GM12878 (cell line): ENCODE measurements around the gene RANBP3. TPM values are rescaled to one million over a fixed set of nuclear protein-coding genes. Genes with fewer than 3 reads are reported as not detected.

Source experiments
- CEBPB ChIP-seq, 2 experiments: fragments of 150-350 bp in 1 of 2; IDR thresholded peaks; 2 replicates each; pipeline ENCODE4 v1.6.1; 2012 to 2014; ENCODE audit warnings: low read depth in 2 of 2, low read length in 2 of 2, borderline replicate concordance in 1 of 2, inconsistent platforms in 1 of 2
- FOS ChIP-seq: IDR thresholded peaks from 3 replicates; pipeline ENCODE4 v1.6.1; 2011; ENCODE audit warnings: borderline replicate concordance; ENCODE audit not compliant: insufficient read length; ENCODE audit errors: extremely low read depth
- MEF2A ChIP-seq: IDR thresholded peaks from 2 replicates; pipeline ENCODE4 v1.6.1; 2011; ENCODE audit warnings: low read depth, mild to moderate bottlenecking, low read length, moderate library complexity; ENCODE audit not compliant: insufficient read depth
- POLR2A ChIP-seq: IDR thresholded peaks from 2 replicates; pipeline ENCODE4 v1.6.1; 2011; ENCODE audit warnings: low read depth, mild to moderate bottlenecking, low read length
- RCOR1 ChIP-seq: conservative IDR thresholded peaks from 2 replicates; pipeline ENCODE4 v1.6.1; 2012; ENCODE audit warnings: low read depth, low read length, improper control_type of control experiment
- RUNX3 ChIP-seq: IDR thresholded peaks from 2 replicates; pipeline ENCODE4 v1.6.1; 2012; ENCODE audit warnings: low read length, inconsistent platforms
- SIN3A ChIP-seq: IDR thresholded peaks from 2 replicates; pipeline ENCODE4 v1.6.1; 2012; ENCODE audit warnings: low read depth, low read length, improper control_type of control experiment
- SIX5 ChIP-seq: IDR thresholded peaks from 2 replicates; pipeline ENCODE4 v1.6.1; 2011; ENCODE audit warnings: mild to moderate bottlenecking, low read depth, low read length, moderate library complexity; ENCODE audit not compliant: severe bottlenecking
- STAT1 ChIP-seq: fragments of 450-650 bp; conservative IDR thresholded peaks from 2 replicates; pipeline ENCODE4 v1.6.1; 2014; ENCODE audit warnings: antibody characterized with exemption, mild to moderate bottlenecking
- STAT3 ChIP-seq: IDR thresholded peaks from 2 replicates; pipeline ENCODE4 v1.6.1; 2011; ENCODE audit warnings: low read depth, low read length, improper control_type of control experiment
- ZNF217 ChIP-seq: fragments of 450-650 bp; IDR thresholded peaks from 2 replicates; pipeline ENCODE4 v1.6.1; 2017; ENCODE audit warnings: antibody characterized with exemption, mild to moderate bottlenecking
- ZSCAN29 ChIP-seq: fragments of 450-650 bp; IDR thresholded peaks from 2 replicates; pipeline ENCODE4 v1.6.1; 2017; ENCODE audit warnings: mild to moderate bottlenecking, moderate library complexity
- polyA plus RNA-seq, 11 experiments: library from polyadenylated mRNA; depleted of rRNA in 4 of 11; unstranded in 6 of 11; stranded (reverse) in 5 of 11; fragments of >200 nt; fragmentation: Nextera tagmentation in 4 of 11; fragmentation: Illumina TruSeq in 1 of 11; extraction: Ambion mirVana in 4 of 11; extraction: Trizol in 1 of 11; gene quantifications; 1 replicate in 1 of 11; 2 replicates in 10 of 11; pipeline versions ENCODE4 v1.2.1 to v1.2.3, GENCODE V29; 2011 to 2016; ENCODE audit warnings: inconsistent platforms in 2 of 11, missing spikeins in 2 of 11, low read depth in 1 of 11
- total RNA-seq, 4 experiments: library from RNA; depleted of rRNA in 3 of 4; stranded (reverse); fragments of >200 nt in 3 of 4; fragmentation: Illumina TruSeq in 1 of 4; extraction: Trizol in 1 of 4; gene quantifications; 2 replicates each; pipeline versions ENCODE4 v1.2.1 to v1.2.3, GENCODE V29; 2013 to 2021
- TF ChIP-seq, protein P1 (sequence below): fragments of 450-650 bp; formaldehyde crosslinking; IDR thresholded peaks from 2 replicates; pipeline ENCODE4 v1.4.0; 2020; ENCODE audit warnings: mild to moderate bottlenecking, moderate library complexity
- TF ChIP-seq, protein P2 (sequence below): IDR thresholded peaks from 2 replicates; pipeline ENCODE4 v1.6.1; 2011; ENCODE audit warnings: borderline replicate concordance, low read depth, mild to moderate bottlenecking, moderate library complexity, low read length; ENCODE audit not compliant: insufficient read depth, poor library complexity, severe bottlenecking
- TF ChIP-seq, protein P3 (sequence below): fragments of 450-650 bp; IDR thresholded peaks from 2 replicates; pipeline ENCODE4 v1.6.1; 2017; ENCODE audit warnings: borderline replicate concordance
- TF ChIP-seq, protein P4 (sequence below): fragments of 450-650 bp; IDR thresholded peaks from 2 replicates; pipeline ENCODE4 v1.6.1; 2017; ENCODE audit warnings: mild to moderate bottlenecking, moderate library complexity

The RANBP3 gene
- total and polyA plus RNA-seq, 10 of the 15 experiments (the other 5 are each of a cell fraction or from before 2014, with no cell fraction given): 1.1 to 81.6 (median 60.0) TPM

DNA sequence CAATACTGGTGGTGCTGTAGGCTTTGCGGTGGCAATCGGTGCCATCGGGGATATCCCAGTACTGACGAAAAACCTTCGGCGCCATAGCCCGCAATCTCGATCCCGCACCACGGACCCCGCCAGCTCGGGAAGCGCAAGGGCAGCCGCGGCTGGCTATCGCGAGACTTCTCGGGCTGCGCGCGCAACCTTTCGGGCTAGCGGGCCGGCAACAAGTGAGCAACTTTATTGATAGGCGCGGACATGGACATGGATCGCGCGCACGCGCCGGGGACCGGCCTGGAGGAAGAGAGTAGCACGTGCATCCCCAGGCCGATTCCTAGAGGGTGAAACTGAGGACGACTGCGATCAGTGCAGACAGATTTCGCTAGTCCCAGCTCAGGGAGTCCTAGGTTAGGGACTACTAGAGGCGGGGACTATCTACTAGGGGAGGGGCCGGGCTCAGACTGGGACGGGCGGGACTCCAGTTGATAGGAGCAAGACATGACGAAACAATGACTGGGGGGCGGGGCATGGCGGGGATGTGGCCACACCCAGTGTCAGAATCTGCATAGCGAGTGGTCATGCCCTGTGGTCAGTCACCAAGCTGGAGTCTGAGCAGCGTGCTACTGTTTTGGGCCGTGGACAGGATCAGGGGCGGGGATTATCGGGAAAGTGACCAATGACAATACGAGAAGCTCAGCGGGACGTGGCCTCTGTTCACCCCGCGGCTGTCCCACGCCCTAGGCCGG lies 74.2 kb downstream of the RANBP3 start, which contains the start of gene NDUFA11 (continued):
- TF ChIP-seq, protein P1, sequence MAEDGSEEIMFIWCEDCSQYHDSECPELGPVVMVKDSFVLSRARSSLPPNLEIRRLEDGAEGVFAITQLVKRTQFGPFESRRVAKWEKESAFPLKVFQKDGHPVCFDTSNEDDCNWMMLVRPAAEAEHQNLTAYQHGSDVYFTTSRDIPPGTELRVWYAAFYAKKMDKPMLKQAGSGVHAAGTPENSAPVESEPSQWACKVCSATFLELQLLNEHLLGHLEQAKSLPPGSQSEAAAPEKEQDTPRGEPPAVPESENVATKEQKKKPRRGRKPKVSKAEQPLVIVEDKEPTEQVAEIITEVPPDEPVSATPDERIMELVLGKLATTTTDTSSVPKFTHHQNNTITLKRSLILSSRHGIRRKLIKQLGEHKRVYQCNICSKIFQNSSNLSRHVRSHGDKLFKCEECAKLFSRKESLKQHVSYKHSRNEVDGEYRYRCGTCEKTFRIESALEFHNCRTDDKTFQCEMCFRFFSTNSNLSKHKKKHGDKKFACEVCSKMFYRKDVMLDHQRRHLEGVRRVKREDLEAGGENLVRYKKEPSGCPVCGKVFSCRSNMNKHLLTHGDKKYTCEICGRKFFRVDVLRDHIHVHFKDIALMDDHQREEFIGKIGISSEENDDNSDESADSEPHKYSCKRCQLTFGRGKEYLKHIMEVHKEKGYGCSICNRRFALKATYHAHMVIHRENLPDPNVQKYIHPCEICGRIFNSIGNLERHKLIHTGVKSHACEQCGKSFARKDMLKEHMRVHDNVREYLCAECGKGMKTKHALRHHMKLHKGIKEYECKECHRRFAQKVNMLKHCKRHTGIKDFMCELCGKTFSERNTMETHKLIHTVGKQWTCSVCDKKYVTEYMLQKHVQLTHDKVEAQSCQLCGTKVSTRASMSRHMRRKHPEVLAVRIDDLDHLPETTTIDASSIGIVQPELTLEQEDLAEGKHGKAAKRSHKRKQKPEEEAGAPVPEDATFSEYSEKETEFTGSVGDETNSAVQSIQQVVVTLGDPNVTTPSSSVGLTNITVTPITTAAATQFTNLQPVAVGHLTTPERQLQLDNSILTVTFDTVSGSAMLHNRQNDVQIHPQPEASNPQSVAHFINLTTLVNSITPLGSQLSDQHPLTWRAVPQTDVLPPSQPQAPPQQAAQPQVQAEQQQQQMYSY (CRISPR knock-in tag): no peak
- TF ChIP-seq MEF2A (no peak), SIN3A (no peak; the same call in none of the 2 replicates), SIX5 (peak; percentile 22), STAT3 (no peak), CEBPB (IDR thresholded peaks at IDR 0.05; ENCODE audit: borderline replicate concordance in 1 of 2, low read depth in 2 of 2, low read length in 2 of 2) (no peak), RUNX3 (peak; percentile 42; the same call in 1 of the 2 replicates), ZSCAN29 (no peak), FOS (no peak), STAT1 (peak; percentile 83; the same call in 1 of the 2 replicates), ZNF217 (no peak), POLR2A (peak; percentile 90), RCOR1 (peak; percentile 97)
- TF ChIP-seq, protein P2, sequence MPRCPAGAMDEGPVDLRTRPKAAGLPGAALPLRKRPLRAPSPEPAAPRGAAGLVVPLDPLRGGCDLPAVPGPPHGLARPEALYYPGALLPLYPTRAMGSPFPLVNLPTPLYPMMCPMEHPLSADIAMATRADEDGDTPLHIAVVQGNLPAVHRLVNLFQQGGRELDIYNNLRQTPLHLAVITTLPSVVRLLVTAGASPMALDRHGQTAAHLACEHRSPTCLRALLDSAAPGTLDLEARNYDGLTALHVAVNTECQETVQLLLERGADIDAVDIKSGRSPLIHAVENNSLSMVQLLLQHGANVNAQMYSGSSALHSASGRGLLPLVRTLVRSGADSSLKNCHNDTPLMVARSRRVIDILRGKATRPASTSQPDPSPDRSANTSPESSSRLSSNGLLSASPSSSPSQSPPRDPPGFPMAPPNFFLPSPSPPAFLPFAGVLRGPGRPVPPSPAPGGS: no peak
- TF ChIP-seq, protein P3, sequence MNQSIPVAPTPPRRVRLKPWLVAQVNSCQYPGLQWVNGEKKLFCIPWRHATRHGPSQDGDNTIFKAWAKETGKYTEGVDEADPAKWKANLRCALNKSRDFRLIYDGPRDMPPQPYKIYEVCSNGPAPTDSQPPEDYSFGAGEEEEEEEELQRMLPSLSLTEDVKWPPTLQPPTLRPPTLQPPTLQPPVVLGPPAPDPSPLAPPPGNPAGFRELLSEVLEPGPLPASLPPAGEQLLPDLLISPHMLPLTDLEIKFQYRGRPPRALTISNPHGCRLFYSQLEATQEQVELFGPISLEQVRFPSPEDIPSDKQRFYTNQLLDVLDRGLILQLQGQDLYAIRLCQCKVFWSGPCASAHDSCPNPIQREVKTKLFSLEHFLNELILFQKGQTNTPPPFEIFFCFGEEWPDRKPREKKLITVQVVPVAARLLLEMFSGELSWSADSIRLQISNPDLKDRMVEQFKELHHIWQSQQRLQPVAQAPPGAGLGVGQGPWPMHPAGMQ: peak; percentile 86
- TF ChIP-seq, protein P4, sequence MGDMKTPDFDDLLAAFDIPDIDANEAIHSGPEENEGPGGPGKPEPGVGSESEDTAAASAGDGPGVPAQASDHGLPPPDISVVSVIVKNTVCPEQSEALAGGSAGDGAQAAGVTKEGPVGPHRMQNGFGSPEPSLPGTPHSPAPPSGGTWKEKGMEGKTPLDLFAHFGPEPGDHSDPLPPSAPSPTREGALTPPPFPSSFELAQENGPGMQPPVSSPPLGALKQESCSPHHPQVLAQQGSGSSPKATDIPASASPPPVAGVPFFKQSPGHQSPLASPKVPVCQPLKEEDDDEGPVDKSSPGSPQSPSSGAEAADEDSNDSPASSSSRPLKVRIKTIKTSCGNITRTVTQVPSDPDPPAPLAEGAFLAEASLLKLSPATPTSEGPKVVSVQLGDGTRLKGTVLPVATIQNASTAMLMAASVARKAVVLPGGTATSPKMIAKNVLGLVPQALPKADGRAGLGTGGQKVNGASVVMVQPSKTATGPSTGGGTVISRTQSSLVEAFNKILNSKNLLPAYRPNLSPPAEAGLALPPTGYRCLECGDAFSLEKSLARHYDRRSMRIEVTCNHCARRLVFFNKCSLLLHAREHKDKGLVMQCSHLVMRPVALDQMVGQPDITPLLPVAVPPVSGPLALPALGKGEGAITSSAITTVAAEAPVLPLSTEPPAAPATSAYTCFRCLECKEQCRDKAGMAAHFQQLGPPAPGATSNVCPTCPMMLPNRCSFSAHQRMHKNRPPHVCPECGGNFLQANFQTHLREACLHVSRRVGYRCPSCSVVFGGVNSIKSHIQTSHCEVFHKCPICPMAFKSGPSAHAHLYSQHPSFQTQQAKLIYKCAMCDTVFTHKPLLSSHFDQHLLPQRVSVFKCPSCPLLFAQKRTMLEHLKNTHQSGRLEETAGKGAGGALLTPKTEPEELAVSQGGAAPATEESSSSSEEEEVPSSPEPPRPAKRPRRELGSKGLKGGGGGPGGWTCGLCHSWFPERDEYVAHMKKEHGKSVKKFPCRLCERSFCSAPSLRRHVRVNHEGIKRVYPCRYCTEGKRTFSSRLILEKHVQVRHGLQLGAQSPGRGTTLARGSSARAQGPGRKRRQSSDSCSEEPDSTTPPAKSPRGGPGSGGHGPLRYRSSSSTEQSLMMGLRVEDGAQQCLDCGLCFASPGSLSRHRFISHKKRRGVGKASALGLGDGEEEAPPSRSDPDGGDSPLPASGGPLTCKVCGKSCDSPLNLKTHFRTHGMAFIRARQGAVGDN: peak; percentile 66
